Natural killer cell (primary cell): ENCODE data around the gene ITCH. TPM values are rescaled to one million over a fixed set of nuclear protein-coding genes. Genes with fewer than 3 reads are reported as not detected.

ENCODE experiments used
- ATAC-seq, 3 donors: fragments of 150-1000 bp in 2 of 3; fragments of 200-7000 bp in 1 of 3; cut with Tn5 transposase; 1 replicate in 1 of 3; 2 replicates in 2 of 3; pipeline ENCODE4 v1.10.0; 2021; ENCODE audit warnings: mild to moderate bottlenecking in 2 of 3, moderate library complexity in 2 of 3
- DNase-seq, 2 donors: peaks; one replicate each; pipeline versions ENCODE4 v3.0.0 to v3.0.0-alpha.2; 2013 to 2021; ENCODE audit warnings: mixed read lengths in 1 of 2
- H3K27ac ChIP-seq: one replicate; pipeline ENCODE4 v1.5.1; 2013; ENCODE audit warnings: mild to moderate bottlenecking, low read length
- H3K27me3 ChIP-seq: one replicate; pipeline ENCODE4 v1.6.1; 2013; ENCODE audit warnings: low read length; ENCODE audit not compliant: control insufficient read depth, insufficient read depth
- H3K36me3 ChIP-seq: one replicate; pipeline ENCODE4 v1.6.1; 2013; ENCODE audit warnings: low read length; ENCODE audit not compliant: control insufficient read depth, insufficient read depth
- H3K4me1 ChIP-seq: one replicate; pipeline ENCODE4 v1.6.1; 2013; ENCODE audit warnings: low read length; ENCODE audit not compliant: control insufficient read depth, insufficient read depth
- H3K4me3 ChIP-seq: one replicate; pipeline ENCODE4 v1.5.1; 2013; ENCODE audit warnings: low read length
- H3K9me3 ChIP-seq: one replicate; pipeline ENCODE4 v1.6.1; 2013; ENCODE audit warnings: low read length; ENCODE audit not compliant: control insufficient read depth, insufficient read depth
- H3K27ac Mint-ChIP-seq, 2 donors: one replicate each; pipeline ENCODE4 v1.8.0; 2022; ENCODE audit warnings: mild to moderate bottlenecking in 2 of 2, mixed read lengths in 2 of 2, moderate library complexity in 1 of 2
- H3K27me3 Mint-ChIP-seq, 2 donors: one replicate each; pipeline ENCODE4 v1.8.0; 2022; ENCODE audit warnings: low read depth in 2 of 2, mixed read lengths in 2 of 2
- H3K36me3 Mint-ChIP-seq: one replicate; pipeline ENCODE4 v1.8.0; 2022; ENCODE audit warnings: mixed read lengths
- H3K4me1 Mint-ChIP-seq, 2 donors: one replicate each; pipeline ENCODE4 v1.8.0; 2022; ENCODE audit warnings: mixed read lengths in 2 of 2
- H3K4me3 Mint-ChIP-seq: one replicate; pipeline ENCODE4 v1.8.0; 2022; ENCODE audit warnings: mild to moderate bottlenecking, moderate library complexity, mixed read lengths
- H3K9me3 Mint-ChIP-seq, 2 donors: one replicate each; pipeline ENCODE4 v1.8.0; 2022; ENCODE audit warnings: mixed read lengths in 2 of 2
- CTCF ChIP-seq: fragments of 200-600 bp; IDR thresholded peaks from one replicate; pipeline ENCODE4 v1.8.0; 2022; ENCODE audit warnings: antibody characterized with exemption
- WGBS: methylation state at CpG from one replicate; pipeline ENCODE4 v1.1.7; 2013; ENCODE audit warnings: missing lambda C conversion rate; ENCODE audit not compliant: insufficient coverage; 5-methylcytosine and 5-hydroxymethylcytosine counted together
- intact Hi-C: fragments of 100-400 bp; cut with micrococcal nuclease; formaldehyde crosslinking; loops from one replicate; pipeline ENCODE4 v1.14.2; 2022
- total RNA-seq, 4 donors: library from RNA; stranded (reverse); fragments of 120-200 nt in 1 of 4; gene quantifications; one replicate each; pipeline versions ENCODE4 v1.2.3 to v1.2.4, GENCODE V29; 2013 to 2022

Gene ITCH
- total RNA-seq, 3 donors from 2014 or later (not counting 1 experiment from before 2014, with no cell fraction given) = 157 to 182 (median 163) TPM

- H3K27me3 Mint-ChIP-seq = no peaks in the 10 kb centered on the region
- peak overlapping the region; percentile 26 for H3K27ac ChIP-seq
These were observed 197.1 kb downstream of the ITCH start for GRCh38 chr20:34560141-34560523.

GRCh38 chr20:34560614-34561013, 197.5 kb downstream of the ITCH start:
- no peaks in the 10 kb centered on the region for H3K27me3 ChIP-seq
- H3K4me1 ChIP-seq = peaks cover 7% of the 10 kb centered on the region
- peaks cover 7 to 25% of the 10 kb centered on the region in 2 donors for H3K4me1 Mint-ChIP-seq
- H3K27ac Mint-ChIP-seq = peak overlapping the region; percentile 62 to 71
- H3K9me3 Mint-ChIP-seq = no peaks in the 10 kb centered on the region
- no peak overlapping the region for H3K4me3 ChIP-seq
- intact Hi-C loops = loop anchor here (5.0 kb wide), 1 partner anchor 147 kb away; no protein-coding TSS in a partner anchor
- no peaks in the 10 kb centered on the region for H3K36me3 ChIP-seq
- no peak overlapping the region for H3K27ac ChIP-seq
- H3K4me3 Mint-ChIP-seq = no peak overlapping the region
- no peaks in the 10 kb centered on the region for H3K27me3 Mint-ChIP-seq
- no peaks in the 10 kb centered on the region for H3K9me3 ChIP-seq
- no peaks in the 10 kb centered on the region for H3K36me3 Mint-ChIP-seq
- no peak for TF ChIP-seq CTCF
- ATAC-seq (no peak), DNase-seq (peak in 1 of 2 donors; percentile 32)
- 93% methylated on average over 7 of the region's 7 CpGs for WGBS

More at GRCh38 chr20:34560141-34560523, 197.1 kb downstream of the ITCH start:
- H3K27ac Mint-ChIP-seq = peak overlapping the region; percentile 62 to 71
- Histone ChIP-seq H3K9me3 (no peaks in the 10 kb centered on the region), H3K36me3 (no peaks in the 10 kb centered on the region), H3K4me1 (peaks cover 7% of the 10 kb centered on the region), H3K4me3 (no peak overlapping the region), H3K27me3 (no peaks in the 10 kb centered on the region)
- TF ChIP-seq CTCF = no peak
- H3K4me1 Mint-ChIP-seq = peaks cover 7 to 25% of the 10 kb centered on the region in 2 donors
- peak overlapping the region; percentile 79 for H3K4me3 Mint-ChIP-seq
- ATAC-seq (no peak), DNase-seq (no peak)
- H3K9me3 Mint-ChIP-seq = no peaks in the 10 kb centered on the region
- WGBS = 82% methylated on average over 12 of the region's 12 CpGs
- no peaks in the 10 kb centered on the region for H3K36me3 Mint-ChIP-seq
- intact Hi-C loops = loop anchor here (5.0 kb wide), 1 partner anchor 147 kb away; no protein-coding TSS in a partner anchor

Other genes starting within 250 kb of the ITCH start
- gene ASIP, start 121.8 kb upstream of the ITCH start, total RNA-seq = not detected
- 1 to 10 TPM; 7.1 to 8.3 (median 7.7) TPM for gene AHCY, start 59.9 kb upstream of the ITCH start, total RNA-seq
- gene DYNLRB1, start 153.1 kb downstream of the ITCH start, total RNA-seq = 10 to 100 TPM; 58.7 to 65.5 (median 61.4) TPM
- 10 to 100 TPM; 12.7 to 20.4 (median 19.8) TPM for gene MAP1LC3A, start 195.4 kb downstream of the ITCH start, total RNA-seq